NCI-H2227 treated with DMSO at 0.1 percent for 48 hours (cell line): Measurements from ENCODE around the gene CYP4V2.
"Not testable (repeated sequence)": the region's sequence is repeated elsewhere in the genome, so short reads cannot be mapped to it uniquely, and the experiment has no call there.

Source experiments
- DNase-seq: peaks from one replicate; lab custom pipeline; 2025; lab: John Stamatoyannopoulos, UW

Gene CYP4V2

DNA sequence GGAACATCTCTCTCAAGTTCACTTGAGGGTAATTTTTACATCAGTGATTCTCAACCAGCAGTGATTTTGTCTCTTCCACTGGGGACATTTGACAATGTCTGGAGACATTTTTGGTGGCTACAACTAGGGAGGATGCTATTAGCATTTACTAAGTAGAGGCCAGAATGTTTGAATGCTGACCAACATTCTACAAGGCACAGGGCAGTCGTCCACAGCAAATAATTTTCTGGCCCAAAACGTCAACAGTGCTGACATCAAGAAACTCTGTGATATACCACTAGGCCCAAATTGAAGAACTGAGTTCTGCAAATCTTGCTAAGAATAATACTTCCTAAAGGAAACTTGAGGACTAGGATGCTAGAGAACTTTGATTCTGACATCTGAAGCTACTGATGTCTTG lies 43.0 kb downstream of the CYP4V2 start:
- DNase-seq: no peak

DNA sequence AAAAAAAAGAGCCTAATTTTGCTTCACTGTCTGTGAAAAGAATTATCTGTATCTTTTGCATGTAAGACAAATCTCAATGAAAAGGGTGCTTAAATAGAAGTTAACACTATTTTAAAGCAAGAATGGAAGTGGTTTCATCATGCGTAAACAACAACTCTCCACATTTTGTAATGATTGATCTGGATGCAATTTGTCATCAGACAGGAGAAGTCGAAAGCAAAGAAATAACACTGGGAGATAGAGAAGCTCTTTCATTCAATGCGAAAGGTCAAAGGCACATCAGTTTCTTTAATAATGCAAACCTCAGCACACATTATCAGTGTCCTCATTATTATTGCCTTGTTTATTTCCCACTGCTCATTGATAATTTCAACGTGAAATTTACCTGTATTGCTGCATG lies 44.8 kb downstream of the CYP4V2 start:
- no peak for DNase-seq

DNA sequence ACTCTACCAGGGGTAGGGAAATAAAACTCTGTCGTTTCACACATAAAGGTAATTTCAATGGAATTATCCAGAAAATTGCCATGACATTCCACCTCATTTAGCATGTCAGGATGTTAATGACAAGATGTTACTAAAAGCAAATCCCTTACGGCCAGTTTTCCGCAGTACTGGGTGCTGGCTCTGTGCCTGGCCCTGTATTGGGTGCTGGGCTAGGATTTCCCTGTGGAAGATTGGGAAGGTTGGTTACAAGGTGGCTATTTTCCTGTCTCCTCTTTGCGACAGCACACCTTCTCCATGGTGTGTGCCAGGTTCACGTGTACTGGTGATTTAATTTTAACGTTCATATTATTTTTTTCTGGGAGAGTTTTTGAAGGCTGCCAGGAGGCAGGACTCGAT lies 49.1 kb downstream of the CYP4V2 start:
- no peak for DNase-seq

DNA sequence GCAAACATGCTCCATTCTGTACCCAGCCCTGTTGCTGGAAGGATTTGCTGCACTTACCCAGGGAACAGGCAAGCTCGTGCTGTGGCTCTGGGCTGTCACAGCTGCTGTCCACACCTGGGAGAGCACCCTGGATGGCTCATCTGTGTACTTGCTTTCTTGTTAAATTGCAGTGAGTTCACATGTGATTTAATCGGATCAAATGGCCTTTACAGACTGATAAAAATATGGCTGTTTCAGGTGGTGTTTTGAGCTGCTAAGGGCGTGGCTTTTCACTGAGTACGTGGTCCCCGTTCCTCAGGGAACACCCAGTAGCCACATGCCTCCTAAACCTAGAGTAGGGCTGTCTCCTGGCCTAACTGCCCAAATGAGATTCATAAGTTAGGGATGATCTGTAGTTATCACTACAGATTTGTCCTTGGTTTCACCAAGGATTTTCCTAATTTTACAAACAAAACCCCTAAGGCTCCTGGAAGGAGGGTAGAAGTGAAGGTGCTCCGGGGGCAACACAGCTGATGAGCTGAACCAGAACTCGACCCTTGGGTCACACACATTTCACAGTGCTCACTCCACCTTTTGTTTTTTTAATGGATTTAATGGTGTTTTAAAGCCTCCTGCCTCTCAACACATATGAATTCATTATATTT lies 49.6 kb downstream of the CYP4V2 start:
- peak; percentile 2 for DNase-seq

DNA sequence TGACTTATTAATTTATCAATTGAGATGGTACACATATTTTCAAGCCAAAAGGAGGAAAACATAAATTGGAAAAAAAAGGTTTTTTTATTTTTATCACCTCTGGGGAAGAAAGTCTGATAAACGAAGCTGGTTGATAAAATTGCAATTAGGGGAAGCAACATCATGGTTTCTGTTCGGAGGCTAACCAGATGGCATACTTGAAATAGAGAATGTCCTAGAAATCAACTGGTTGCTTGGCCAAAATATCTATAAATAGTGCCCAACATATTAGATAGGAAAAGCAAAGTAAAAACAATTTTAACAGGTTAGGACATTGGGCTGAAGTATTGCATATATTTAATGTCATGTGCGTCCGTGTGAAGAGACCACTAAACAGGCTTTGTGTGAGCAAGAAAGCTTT lies 50.2 kb downstream of the CYP4V2 start:
- no peak for DNase-seq

DNA sequence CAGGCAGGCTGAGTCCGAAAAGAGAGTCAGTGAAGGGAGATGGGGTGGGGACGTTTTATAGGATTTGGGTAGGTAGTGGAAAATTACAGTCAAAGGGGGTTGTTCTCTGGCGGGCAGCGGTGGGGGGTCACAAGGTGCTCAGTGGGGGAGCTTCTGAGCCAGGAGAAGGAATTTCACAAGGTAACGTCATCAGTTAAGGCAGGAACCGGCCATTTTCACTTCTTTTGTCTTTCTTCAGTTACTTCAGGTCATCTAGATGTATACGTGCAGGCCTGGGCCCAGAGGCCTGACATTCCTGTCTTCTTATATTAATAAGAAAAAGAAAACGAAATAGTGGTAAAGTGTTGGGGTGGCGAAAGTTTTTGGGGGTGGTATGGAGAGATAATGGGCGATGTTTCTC lies 50.7 kb downstream of the CYP4V2 start:
- DNase-seq: not testable (repeated sequence)

DNA sequence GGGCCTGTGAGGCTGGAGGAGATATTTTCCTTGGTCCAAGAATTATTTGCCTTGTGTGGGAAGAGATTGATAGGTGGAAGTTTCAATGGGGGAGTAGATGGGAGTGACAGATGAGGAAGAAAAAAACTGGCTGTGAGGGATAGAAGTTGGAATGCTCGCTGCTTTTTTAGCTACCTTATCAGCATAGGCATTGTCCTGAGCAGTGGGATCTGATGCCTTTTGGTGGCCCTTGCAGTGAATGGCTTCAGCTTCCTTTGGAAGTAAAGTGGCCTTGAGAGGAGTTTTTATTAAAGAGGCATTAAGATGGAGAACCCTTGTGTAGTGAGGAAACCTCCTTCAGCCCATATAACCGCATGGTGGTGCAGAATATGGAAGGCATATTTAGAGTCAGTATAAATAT lies 52.0 kb downstream of the CYP4V2 start:
- DNase-seq: no peak

DNA sequence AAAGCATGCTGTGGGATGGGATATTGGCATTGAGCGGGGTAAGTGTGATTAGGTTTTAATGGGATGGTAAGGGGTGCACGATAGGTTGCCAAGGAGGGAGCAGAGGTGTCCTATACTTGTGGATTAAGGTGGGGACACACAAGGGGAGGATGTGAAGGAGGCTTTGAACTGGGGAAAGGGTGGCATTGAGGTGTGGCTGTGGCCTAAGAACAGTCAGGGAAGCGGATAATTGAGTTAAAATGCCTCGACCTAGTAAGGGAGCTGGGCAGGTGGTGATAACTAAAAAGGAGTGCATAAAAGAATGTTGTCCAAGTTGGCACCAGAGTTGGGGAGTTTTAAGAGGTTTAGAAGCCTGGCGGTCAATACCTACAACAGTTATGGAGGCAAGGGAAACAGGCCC lies 53.5 kb downstream of the CYP4V2 start:
- DNase-seq: no peak

DNA sequence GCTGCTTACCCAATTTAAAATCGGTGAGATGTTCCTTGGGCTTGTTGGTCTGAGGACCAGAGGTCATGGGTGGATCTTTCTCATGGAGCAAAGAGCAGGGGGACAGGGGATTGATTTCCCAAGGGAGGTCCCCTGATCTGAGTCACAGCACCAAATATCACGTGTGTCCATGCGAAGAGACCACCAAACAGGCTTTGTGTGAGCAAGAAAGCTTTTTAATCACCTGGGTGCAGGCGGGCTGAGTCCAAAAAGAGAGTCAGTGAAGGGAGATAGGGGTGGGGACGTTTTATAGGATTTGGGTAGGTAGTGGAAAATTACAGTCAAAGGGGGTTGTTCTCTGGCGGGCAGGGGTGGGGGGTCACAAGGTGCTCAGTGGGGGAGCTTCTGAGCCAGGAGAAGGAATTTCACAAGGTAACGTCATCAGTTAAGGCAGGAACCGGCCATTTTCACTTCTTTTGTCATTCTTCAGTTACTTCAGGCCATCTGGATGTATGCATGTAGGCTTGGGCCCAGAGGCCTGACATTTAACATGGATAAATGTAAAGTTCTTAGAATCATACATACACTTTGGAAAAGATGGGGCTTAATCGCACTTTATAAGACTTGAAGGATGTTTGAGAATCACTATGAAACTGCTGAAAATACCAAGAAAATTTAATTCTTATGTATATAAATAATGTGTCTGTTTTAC lies 55.8 kb downstream of the CYP4V2 start:
- DNase-seq: not testable (repeated sequence)

DNA sequence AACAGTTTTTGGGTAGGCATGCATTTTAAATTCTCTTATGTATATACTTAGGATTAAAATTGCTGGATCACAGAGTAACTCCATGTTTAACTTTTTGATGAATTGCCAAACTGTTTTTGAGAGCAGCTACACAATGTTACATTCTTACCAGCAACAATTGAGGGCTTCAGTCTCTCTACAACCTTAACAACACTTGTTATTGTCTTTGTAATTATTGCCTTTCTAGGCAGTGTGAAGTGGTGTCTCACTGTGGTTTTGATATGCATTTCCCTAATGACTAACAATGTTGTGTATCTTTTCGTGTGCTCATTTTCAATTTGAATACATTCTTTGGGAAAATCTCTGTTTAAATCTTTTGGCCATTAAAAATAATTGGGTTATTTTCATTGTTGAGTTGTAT lies 57.3 kb downstream of the CYP4V2 start:
- no peak for DNase-seq

DNA sequence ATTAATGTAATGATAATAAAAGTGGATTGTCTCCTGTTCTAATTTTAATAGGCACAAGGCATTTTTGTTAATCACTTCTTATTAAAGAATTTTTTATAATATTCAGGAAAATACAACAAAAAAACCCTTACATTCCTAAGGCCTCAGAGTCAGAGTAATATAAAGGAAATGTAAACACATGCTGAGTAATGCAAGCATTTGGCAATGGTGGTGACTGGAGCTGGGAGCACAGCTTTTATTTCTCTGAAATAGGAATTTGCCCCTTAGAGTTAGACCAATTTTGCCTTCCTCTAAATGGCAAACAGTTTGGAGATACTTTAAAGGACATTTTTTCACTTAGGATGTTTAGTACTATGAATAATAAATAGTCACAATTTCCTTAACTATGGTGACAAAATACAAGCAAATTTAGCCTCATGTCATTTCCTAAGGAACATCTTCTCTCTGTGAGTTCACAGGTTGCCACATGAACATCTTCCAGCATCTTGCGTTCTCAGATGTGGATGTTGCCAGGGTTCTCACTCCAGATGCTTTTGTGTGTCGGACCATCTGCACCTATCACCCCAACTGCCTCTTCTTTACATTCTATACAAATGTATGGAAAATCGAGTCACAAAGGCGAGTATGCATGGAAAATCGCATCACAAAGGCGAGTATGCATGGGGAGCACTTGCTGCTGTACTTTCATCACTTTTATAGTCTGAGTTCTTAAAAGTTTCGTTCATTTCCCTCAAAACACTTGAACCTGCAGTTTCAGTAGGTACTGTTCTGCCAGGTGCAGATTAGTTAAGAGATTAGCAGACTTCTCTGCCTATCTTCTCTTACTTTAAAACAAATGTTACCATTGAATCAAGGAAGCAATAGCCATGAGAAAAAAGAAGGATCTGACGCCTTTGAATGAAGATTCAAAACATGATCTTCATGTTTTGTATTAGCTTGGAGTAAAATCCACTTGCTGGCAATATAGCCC lies 58.7 kb downstream of the CYP4V2 start:
- no peak for DNase-seq

DNA sequence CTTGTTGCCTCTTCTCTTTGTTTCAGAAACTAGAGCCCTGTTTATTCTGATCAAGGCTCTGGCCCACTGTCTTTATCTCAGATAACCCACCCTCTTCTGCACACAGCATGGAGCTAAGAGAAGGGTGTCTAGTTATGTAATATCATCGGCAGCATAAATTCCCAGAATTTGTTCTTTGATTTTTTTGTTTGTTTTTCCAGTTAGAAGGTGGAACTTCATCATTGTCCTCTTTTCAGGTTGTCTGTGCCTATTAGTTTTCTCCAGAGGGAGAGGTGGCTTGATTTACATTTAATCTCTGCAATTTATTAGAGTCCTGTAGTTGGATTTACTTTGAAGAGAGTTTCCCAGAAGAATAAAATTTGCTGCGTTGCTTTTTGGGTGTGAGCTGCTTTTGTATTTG lies 59.4 kb downstream of the CYP4V2 start:
- no peak for DNase-seq

DNA sequence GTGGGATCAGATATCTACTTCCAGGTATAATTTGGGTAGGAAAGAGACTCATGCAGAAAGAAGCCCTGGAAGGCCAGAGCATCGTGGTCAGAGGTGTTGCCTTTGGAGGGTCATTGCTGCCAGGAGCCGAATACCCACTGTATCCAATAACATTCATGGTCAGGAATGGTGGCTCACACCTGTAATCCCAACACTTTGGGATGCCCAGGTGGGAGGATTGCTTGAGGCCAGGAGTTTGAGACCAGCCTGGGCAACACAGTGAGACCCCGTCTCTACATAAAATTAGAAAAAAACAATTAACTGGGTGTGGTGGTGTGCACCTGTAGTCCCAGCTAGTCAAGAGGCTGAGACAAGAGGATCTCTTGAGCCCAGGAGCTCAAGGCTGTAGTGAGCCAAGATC lies 63.8 kb downstream of the CYP4V2 start:
- DNase-seq: no peak

DNA sequence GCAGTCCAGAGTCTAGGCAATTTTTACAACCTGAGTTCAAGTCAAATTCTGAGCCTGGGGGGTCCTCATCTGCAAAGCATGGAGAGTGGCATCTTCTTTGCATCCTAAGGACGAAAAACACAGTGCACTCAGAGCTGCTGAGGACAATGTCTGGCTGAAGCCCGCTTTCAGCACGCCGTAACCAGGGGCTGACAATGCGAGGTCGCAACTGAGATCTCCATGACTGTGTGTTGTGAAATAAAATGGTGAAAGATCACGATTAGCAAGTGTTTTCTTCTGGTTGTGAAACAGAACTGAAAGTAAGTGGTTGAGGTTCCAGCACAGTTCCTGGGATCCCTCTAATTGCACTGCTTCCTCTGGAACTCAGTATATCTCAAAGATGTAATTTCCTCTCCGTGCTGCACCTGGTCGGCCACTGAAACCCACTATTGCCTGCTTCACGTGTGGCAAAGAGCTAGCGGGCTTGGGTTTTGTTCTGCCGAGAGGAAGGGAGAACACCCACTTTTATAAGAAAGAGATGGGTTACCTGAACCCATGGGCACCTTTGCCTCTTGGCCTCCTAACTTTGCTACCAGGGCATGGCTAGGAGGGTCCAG lies 66.9 kb downstream of the CYP4V2 start:
- no peak for DNase-seq

DNA sequence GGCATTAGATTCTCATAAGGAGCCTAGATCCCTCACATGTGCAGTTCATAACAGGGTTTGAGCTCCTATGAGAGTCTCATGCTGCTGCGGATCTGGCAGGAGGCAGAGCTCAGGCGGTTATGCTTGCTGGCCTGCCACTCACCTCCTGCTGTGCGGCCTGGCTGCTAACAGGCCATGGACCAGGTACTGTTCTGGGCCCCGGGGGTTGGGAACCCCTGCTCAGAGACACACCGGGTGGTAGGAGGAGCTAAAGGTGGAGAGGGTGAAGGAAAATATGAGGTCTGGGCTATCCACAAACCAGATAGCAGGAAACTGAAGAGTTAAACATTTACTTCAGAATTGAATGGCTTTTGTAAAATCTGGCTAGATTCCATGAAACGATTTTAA lies 68.7 kb downstream of the CYP4V2 start:
- no peak for DNase-seq
